Measurements from ENCODE around the gene EDDM3A. TPM values are rescaled to one million over a fixed set of nuclear protein-coding genes. Genes with fewer than 3 reads are reported as not detected.

The EDDM3A gene
- total and polyA plus RNA-seq, 2 of the 13 experiments (the other 11 are each of a cell fraction or from before 2014, with no cell fraction given), result not detected

- Histone ChIP-seq H3K4me1 (ENCODE audit: insufficient read depth, low read length) (no peaks in the 10 kb centered on the region), H2AFZ (ENCODE audit: low read length) (no peak overlapping the region), H3K9me3 (ENCODE audit: low read length) (no peaks in the 10 kb centered on the region), H3K4me2 (ENCODE audit: low read depth, low read length) (no peak overlapping the region), H3K36me3 (replicated peaks in 1 of 2; ENCODE audit: control insufficient read depth in 1 of 2, insufficient read depth in 2 of 2, low read length in 2 of 2) (no peaks in the 10 kb centered on the region), H3K27me3 (ENCODE audit: control insufficient read depth in 1 of 2, insufficient read depth in 2 of 2, low read length in 2 of 2) (no peaks in the 10 kb centered on the region), H4K20me1 (ENCODE audit: insufficient read depth, low read length) (no peaks in the 10 kb centered on the region), H3K9ac (ENCODE audit: insufficient read depth, low read depth, low read length) (no peak overlapping the region), H3K27ac (ENCODE audit: extremely low read length, insufficient read depth, low read length) (no peak overlapping the region), H3K4me3 (replicated peaks in 1 of 3; ENCODE audit: insufficient read depth in 1 of 3, low read depth in 2 of 3, low read length in 3 of 3) (no peak overlapping the region), H3K79me2 (ENCODE audit: insufficient read depth, low read length) (no peaks in the 10 kb centered on the region)
- intact Hi-C loops (cut with micrococcal nuclease; ENCODE audit: unreplicated experiment) (no loop called here), in situ Hi-C loops (cut with HindIII; ENCODE audit: extremely low pct_ligation_motif_present, low pct_unique_long_range_greater_than_20kb) (no loop called here)
- TF ChIP-seq JARID2 (CRISPR knock-in tag; IDR thresholded peaks at IDR 0.05; ENCODE audit: insufficient replicate concordance) (no peak), HMGXB4 (CRISPR knock-in tag; IDR thresholded peaks at IDR 0.05; ENCODE audit: borderline replicate concordance in 1 of 2, low read depth in 1 of 2) (no peak), ATAD3A (CRISPR knock-in tag; IDR thresholded peaks at IDR 0.05) (no peak), ZBTB44 (CRISPR knock-in tag; IDR thresholded peaks at IDR 0.05) (no peak), KLF13 (CRISPR knock-in tag; IDR thresholded peaks at IDR 0.05) (no peak), ZNF749 (CRISPR knock-in tag; IDR thresholded peaks at IDR 0.05; ENCODE audit: borderline replicate concordance) (no peak), TRIM24 (CRISPR knock-in tag; IDR thresholded peaks at IDR 0.05) (no peak)
- ChIA-PET POLR2A (no interaction called here), CTCF (ENCODE audit: low intra/inter-chr PET ratio, low total read pairs) (no interaction called here)
- no peak for DNase-seq (ENCODE audit: low spot score)
- no peak for ATAC-seq
- no TSS peak for BruUV-seq (replicated peaks)
- no peak for FAIRE-seq
- 61% methylated on average over 4 of the region's 4 CpGs for WGBS (ENCODE audit: low lambda C conversion rate)
Measured at GRCh38 chr14:20792556-20792955, 46.9 kb downstream of the EDDM3A start.
